GM12878 (cell line): ENCODE results near the gene DYNC2LI1. TPM values are rescaled to one million over a fixed set of nuclear protein-coding genes. Genes with fewer than 3 reads are reported as not detected.

Experiments used
- ATAC-seq: fragments of 200-7000 bp; cut with Tn5 transposase; 3 replicates; pipeline ENCODE4 v1.9.1; 2020; ENCODE audit warnings: mild to moderate bottlenecking, moderate library complexity
- BruUV-seq: library from RNA; stranded (reverse); fragments of 400-500 nt; replicated peaks from 2 replicates; lab custom pipeline; 2021; lab: Mats Ljungman, UMichigan
- CTCF ChIA-PET: fragments of 300-600 bp; sonication (Branson Sonifier 250); formaldehyde crosslinking; extraction: SDS; loops from one replicate; lab custom pipeline; 2021; ENCODE audit warnings: inconsistent platforms; lab: Yijun Ruan, JAX
- POLR2A ChIA-PET: fragments of 350-600 bp; formaldehyde crosslinking; extraction: SDS; loops from one replicate; lab custom pipeline; 2021; ENCODE audit warnings: inconsistent platforms; lab: Charles Lee
- RAD21 ChIA-PET: fragments of 300-600 bp; sonication (Branson Sonifier 250); formaldehyde crosslinking; loops from one replicate; lab custom pipeline; 2023; ENCODE audit warnings: antibody characterized with exemption; ENCODE audit not compliant: unreplicated experiment; lab: Charles Lee
- SMC1A ChIA-PET: fragments of 300-600 bp; sonication (Branson Sonifier 250); formaldehyde crosslinking; loops from one replicate; lab custom pipeline; 2023; ENCODE audit not compliant: unreplicated experiment, uncharacterized antibody; lab: Charles Lee
- DNase-seq: peaks from one replicate; pipeline ENCODE4 v3.0.0-alpha.2; 2011; ENCODE audit warnings: low read depth, low spot score
- FAIRE-seq: peaks from 3 replicates; lab custom pipeline; 2011; peaks lifted over from hg19 to GRCh38; lab: Jason Lieb, UNC
- H2AFZ ChIP-seq: 2 replicates; pipeline ENCODE4 v1.6.0; 2011; ENCODE audit warnings: low read depth, low read length, control low read depth; ENCODE audit not compliant: control insufficient read depth
- H3K27ac ChIP-seq: 2 replicates; pipeline ENCODE4 v1.5.1; 2011; ENCODE audit warnings: control low read depth; ENCODE audit not compliant: control insufficient read depth, insufficient read depth
- H3K27me3 ChIP-seq, 2 experiments: replicated peaks in 1 of 2; 2 replicates each; pipeline versions ENCODE4 v1.6.0 to v1.6.1; 2011; ENCODE audit warnings: low read length in 1 of 2; ENCODE audit not compliant: control insufficient read depth in 2 of 2, insufficient read depth in 2 of 2
- H3K36me3 ChIP-seq, 2 experiments: 2 replicates each; pipeline ENCODE4 v1.5.1; 2011; ENCODE audit warnings: low read length in 1 of 2; ENCODE audit not compliant: control insufficient read depth in 2 of 2, insufficient read depth in 2 of 2
- H3K4me1 ChIP-seq: 2 replicates; pipeline ENCODE4 v1.6.1; 2011; ENCODE audit warnings: mild to moderate bottlenecking, low read length, moderate library complexity, mixed read lengths; ENCODE audit not compliant: control insufficient read depth, insufficient read depth
- H3K4me2 ChIP-seq: 2 replicates; pipeline ENCODE4 v1.6.0; 2011; ENCODE audit warnings: control low read depth; ENCODE audit not compliant: control insufficient read depth, insufficient read depth
- H3K4me3 ChIP-seq: fragments of 200-600 bp; sonication (generic); 2 replicates; pipeline ENCODE4 v1.5.1; 2016
- H3K79me2 ChIP-seq: 2 replicates; pipeline ENCODE4 v1.6.0; 2011; ENCODE audit warnings: low read length; ENCODE audit not compliant: control insufficient read depth, insufficient read depth
- H3K9ac ChIP-seq: 2 replicates; pipeline ENCODE4 v1.8.0; 2011; ENCODE audit warnings: low read length, control low read depth, mixed read lengths; ENCODE audit not compliant: control insufficient read depth, insufficient read depth
- H3K9me3 ChIP-seq: replicated peaks from 3 replicates; pipeline ENCODE4 v1.5.1; 2011; ENCODE audit warnings: mild to moderate bottlenecking, low read length; ENCODE audit not compliant: control insufficient read depth, insufficient read depth
- H4K20me1 ChIP-seq: 2 replicates; pipeline ENCODE4 v1.6.0; 2011; ENCODE audit not compliant: control insufficient read depth, insufficient read depth
- BACH1 ChIP-seq: fragments of 450-650 bp; IDR thresholded peaks from 2 replicates; pipeline ENCODE4 v1.6.1; 2017; ENCODE audit warnings: mild to moderate bottlenecking, borderline replicate concordance
- BCL11A ChIP-seq: IDR thresholded peaks from 2 replicates; pipeline ENCODE4 v1.6.1; 2011; ENCODE audit warnings: low read depth, low read length
- E2F8 ChIP-seq: fragments of 450-650 bp; IDR thresholded peaks from 2 replicates; pipeline ENCODE4 v1.6.1; 2018; ENCODE audit warnings: mild to moderate bottlenecking, low read depth, moderate library complexity; ENCODE audit not compliant: partially characterized antibody
- HDAC6 ChIP-seq: fragments of 200-600 bp; sonication (generic); IDR thresholded peaks from one replicate; pipeline ENCODE4 v1.8.0; 2017; ENCODE audit warnings: antibody characterized with exemption; ENCODE audit not compliant: unreplicated experiment
- REST ChIP-seq: IDR thresholded peaks from 2 replicates; pipeline ENCODE4 v1.6.1; 2012; ENCODE audit warnings: mild to moderate bottlenecking, low read depth, low read length
- SUZ12 ChIP-seq: fragments of 200-600 bp; sonication (generic); IDR thresholded peaks from one replicate; pipeline ENCODE4 v1.6.1; 2018; ENCODE audit warnings: antibody characterized with exemption, mild to moderate bottlenecking; ENCODE audit not compliant: unreplicated experiment
- ZNF24 ChIP-seq: fragments of 450-650 bp; IDR thresholded peaks from 2 replicates; pipeline ENCODE4 v1.6.1; 2017; ENCODE audit warnings: antibody characterized with exemption, mild to moderate bottlenecking
- WGBS: methylation state at CpG from one replicate; pipeline ENCODE4 v1.1.6; 2016; ENCODE audit warnings: low lambda C conversion rate; ENCODE audit not compliant: insufficient replicate concordance, insufficient coverage; ENCODE audit errors: missing lambda C conversion rate; 5-methylcytosine and 5-hydroxymethylcytosine counted together
- in situ Hi-C: fragments of 300-500 bp; cut with MboI; formaldehyde crosslinking; loops from 9 replicates; pipeline ENCODE4 v1.14.3; 2018; ENCODE audit warnings: mixed read lengths
- intact Hi-C: fragments of 100-400 bp; cut with micrococcal nuclease; formaldehyde crosslinking; loops from one replicate; pipeline ENCODE4 v1.14.2; 2022; ENCODE audit not compliant: unreplicated experiment
- polyA plus RNA-seq, 11 experiments: library from polyadenylated mRNA; depleted of rRNA in 4 of 11; unstranded in 6 of 11; stranded (reverse) in 5 of 11; fragments of >200 nt; fragmentation: Nextera tagmentation in 4 of 11; fragmentation: Illumina TruSeq in 1 of 11; extraction: Ambion mirVana in 4 of 11; extraction: Trizol in 1 of 11; gene quantifications; 1 replicate in 1 of 11; 2 replicates in 10 of 11; pipeline versions ENCODE4 v1.2.1 to v1.2.3, GENCODE V29; 2011 to 2016; ENCODE audit warnings: inconsistent platforms in 2 of 11, missing spikeins in 2 of 11, low read depth in 1 of 11
- total RNA-seq, 4 experiments: library from RNA; depleted of rRNA in 3 of 4; stranded (reverse); fragments of >200 nt in 3 of 4; fragmentation: Illumina TruSeq in 1 of 4; extraction: Trizol in 1 of 4; gene quantifications; 2 replicates each; pipeline versions ENCODE4 v1.2.1 to v1.2.3, GENCODE V29; 2013 to 2021

The DYNC2LI1 gene
- total and polyA plus RNA-seq, 10 of the 15 experiments (the other 5 are each of a cell fraction or from before 2014, with no cell fraction given) = 9.5 to 27.3 (median 19.3) TPM

GRCh38 chr2:43778233-43778632, 4.4 kb downstream of the DYNC2LI1 start:
- H3K9ac ChIP-seq = no peak overlapping the region
- H3K9me3 ChIP-seq = no peaks in the 10 kb centered on the region
- intact Hi-C loops (no loop called here), in situ Hi-C loops (no loop called here)
- H3K36me3 ChIP-seq = peaks cover 0 to 4% of the 10 kb centered on the region in 2 experiments; a peak in 1 of 4 replicates
- H3K27me3 ChIP-seq = no peaks in the 10 kb centered on the region
- RAD21 ChIA-PET = no interaction called here
- H3K4me2 ChIP-seq = no peak overlapping the region
- WGBS = 89% methylated on average over 8 of the region's 8 CpGs
- no peak overlapping the region for H2AFZ ChIP-seq
- ATAC-seq = no peak
- TF ChIP-seq BACH1 = no peak
- no peak for TF ChIP-seq HDAC6
- TF ChIP-seq SUZ12 = no peak
- TF ChIP-seq REST = no peak
- TF ChIP-seq BCL11A = no peak
- TF ChIP-seq ZNF24 = no peak
- TF ChIP-seq E2F8 = no peak
- no peaks in the 10 kb centered on the region for H3K4me1 ChIP-seq
- no peak for FAIRE-seq
- POLR2A ChIA-PET = no interaction called here
- no peak for DNase-seq
- SMC1A ChIA-PET = no interaction called here
- H3K27ac ChIP-seq = no peak overlapping the region
- H4K20me1 ChIP-seq = no peaks in the 10 kb centered on the region
- H3K79me2 ChIP-seq = no peaks in the 10 kb centered on the region
- no TSS peak for BruUV-seq
- no peak overlapping the region for H3K4me3 ChIP-seq
- CTCF ChIA-PET = no interaction called here
